ENCODE data around the gene TOP2B. TPM values are rescaled to one million over a fixed set of nuclear protein-coding genes. Genes with fewer than 3 reads are reported as not detected.
A peak's percentile ranks its signal among the peaks of the same experiment; 100 is the strongest.

The TOP2B gene
- total and polyA plus RNA-seq, 7 donors = 39.3 to 84.8 (median 66.2) TPM

DNA sequence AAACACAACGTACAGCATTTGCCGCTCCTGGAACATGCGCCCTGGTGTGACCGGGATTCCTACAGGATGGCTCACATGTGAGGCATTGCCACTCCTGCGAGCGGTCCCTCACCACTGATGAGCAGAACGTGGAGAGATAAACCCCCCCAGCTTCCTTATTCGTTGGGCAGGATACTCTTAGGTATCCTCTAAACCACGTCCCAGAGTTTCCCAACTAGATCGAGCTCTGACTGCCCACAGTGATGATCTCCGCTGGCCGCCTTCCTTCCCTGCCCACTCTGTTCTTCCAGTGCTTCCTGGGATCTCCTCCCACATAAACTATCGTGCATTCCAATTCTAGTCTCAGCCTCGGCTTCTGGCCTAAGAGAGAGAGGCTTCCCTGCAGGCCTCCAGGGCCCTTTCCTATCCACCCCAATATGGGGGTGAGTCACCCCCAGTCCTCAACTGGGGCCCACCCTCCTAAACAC, 91.8 kb downstream of the TOP2B start:
- peaks cover 22% of the 10 kb centered on the region for H3K4me1 ChIP-seq
- H3K4me3 ChIP-seq = no peak overlapping the region
- DNase-seq (no peak), ATAC-seq (peak; percentile 6 to 56 (median 15))
- TF ChIP-seq, protein P1, sequence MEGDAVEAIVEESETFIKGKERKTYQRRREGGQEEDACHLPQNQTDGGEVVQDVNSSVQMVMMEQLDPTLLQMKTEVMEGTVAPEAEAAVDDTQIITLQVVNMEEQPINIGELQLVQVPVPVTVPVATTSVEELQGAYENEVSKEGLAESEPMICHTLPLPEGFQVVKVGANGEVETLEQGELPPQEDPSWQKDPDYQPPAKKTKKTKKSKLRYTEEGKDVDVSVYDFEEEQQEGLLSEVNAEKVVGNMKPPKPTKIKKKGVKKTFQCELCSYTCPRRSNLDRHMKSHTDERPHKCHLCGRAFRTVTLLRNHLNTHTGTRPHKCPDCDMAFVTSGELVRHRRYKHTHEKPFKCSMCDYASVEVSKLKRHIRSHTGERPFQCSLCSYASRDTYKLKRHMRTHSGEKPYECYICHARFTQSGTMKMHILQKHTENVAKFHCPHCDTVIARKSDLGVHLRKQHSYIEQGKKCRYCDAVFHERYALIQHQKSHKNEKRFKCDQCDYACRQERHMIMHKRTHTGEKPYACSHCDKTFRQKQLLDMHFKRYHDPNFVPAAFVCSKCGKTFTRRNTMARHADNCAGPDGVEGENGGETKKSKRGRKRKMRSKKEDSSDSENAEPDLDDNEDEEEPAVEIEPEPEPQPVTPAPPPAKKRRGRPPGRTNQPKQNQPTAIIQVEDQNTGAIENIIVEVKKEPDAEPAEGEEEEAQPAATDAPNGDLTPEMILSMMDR (IDR thresholded peaks at IDR 0.05) = no peak
- H3K27ac ChIP-seq = peak overlapping the region; percentile 84
- H3K9me3 ChIP-seq = no peaks in the 10 kb centered on the region
- intact Hi-C loops (cut with DNase I) = loop anchor here (5.0 to 10.0 kb wide), 3 partner anchors 56 to 138 kb away; no protein-coding TSS in a partner anchor
- H3K27me3 ChIP-seq (ENCODE audit: insufficient read depth in 3 of 3, low read length in 2 of 3) = no peaks in the 10 kb centered on the region
- peaks cover 0 to 10% of the 10 kb centered on the region in 2 donors for H3K36me3 ChIP-seq (ENCODE audit: insufficient read depth in 1 of 2, low read depth in 1 of 2)
- WGBS, 3 donors = 80 to 86% (median 86%) methylated on average over 14 of the region's 14 CpGs

- 94 to 98% (median 97%) methylated on average over 3 of the region's 3 CpGs for WGBS, 3 donors
- Histone ChIP-seq H3K36me3 (ENCODE audit: insufficient read depth in 1 of 2, low read depth in 1 of 2) (peaks cover 0 to 10% of the 10 kb centered on the region in 2 donors), H3K4me1 (peaks cover 22% of the 10 kb centered on the region), H3K4me3 (no peak overlapping the region), H3K9me3 (no peaks in the 10 kb centered on the region), H3K27me3 (ENCODE audit: insufficient read depth in 3 of 3, low read length in 2 of 3) (no peaks in the 10 kb centered on the region), H3K27ac (peak overlapping the region; percentile 84)
- DNase-seq = no peak
- TF ChIP-seq, protein P1 (IDR thresholded peaks at IDR 0.05) = no peak
- no peak for ATAC-seq
- intact Hi-C loops (cut with DNase I) = loop anchor here (5.0 to 10.0 kb wide), 3 partner anchors 55 to 138 kb away; no protein-coding TSS in a partner anchor
Observed at GRCh38 chr3:25572336-25572735, 92.4 kb downstream of the TOP2B start.

- no peak overlapping the region for H3K27ac ChIP-seq
- no peaks in the 10 kb centered on the region for H3K9me3 ChIP-seq
- H3K36me3 ChIP-seq (ENCODE audit: insufficient read depth in 1 of 2, low read depth in 1 of 2) = peaks cover 0 to 10% of the 10 kb centered on the region in 2 donors
- no peak overlapping the region for H3K4me3 ChIP-seq
- ATAC-seq (no peak), DNase-seq (no peak)
- TF ChIP-seq, protein P1 (IDR thresholded peaks at IDR 0.05) = no peak
- intact Hi-C loops (cut with DNase I) = loop anchor here (5.0 to 10.0 kb wide), 3 partner anchors 54 to 136 kb away; no protein-coding TSS in a partner anchor
- 93 to 97% (median 95%) methylated on average over 6 of the region's 6 CpGs for WGBS, 3 donors
- peaks cover 22% of the 10 kb centered on the region for H3K4me1 ChIP-seq
- no peaks in the 10 kb centered on the region for H3K27me3 ChIP-seq (ENCODE audit: insufficient read depth in 3 of 3, low read length in 2 of 3)
Observed at GRCh38 chr3:25571285-25571684, 93.4 kb downstream of the TOP2B start.

- Histone ChIP-seq H3K27ac (peak overlapping the region; percentile 20), H3K9me3 (no peaks in the 10 kb centered on the region), H3K36me3 (ENCODE audit: insufficient read depth in 1 of 2, low read depth in 1 of 2) (peaks cover 0 to 10% of the 10 kb centered on the region in 2 donors), H3K4me3 (peak overlapping the region; percentile 34), H3K27me3 (ENCODE audit: insufficient read depth in 3 of 3, low read length in 2 of 3) (no peaks in the 10 kb centered on the region), H3K4me1 (peaks cover 18% of the 10 kb centered on the region)
- intact Hi-C loops (cut with DNase I) = loop anchor here in 1 of 2 donors (5.0 kb wide), 1 partner anchor 46 kb away; no protein-coding TSS in a partner anchor
- TF ChIP-seq, protein P1 (IDR thresholded peaks at IDR 0.05) = no peak
- ATAC-seq (peak; percentile 24 to 71 (median 40)), DNase-seq (no peak)
- WGBS, 3 donors = 32 to 82% (median 33%) methylated on average over 10 of the region's 10 CpGs
Observed at GRCh38 chr3:25568525-25569078, 96.1 kb downstream of the TOP2B start.

All from psoas muscle (tissue), 8 donors.